ENCODE results near the gene FSD1L.

DNA sequence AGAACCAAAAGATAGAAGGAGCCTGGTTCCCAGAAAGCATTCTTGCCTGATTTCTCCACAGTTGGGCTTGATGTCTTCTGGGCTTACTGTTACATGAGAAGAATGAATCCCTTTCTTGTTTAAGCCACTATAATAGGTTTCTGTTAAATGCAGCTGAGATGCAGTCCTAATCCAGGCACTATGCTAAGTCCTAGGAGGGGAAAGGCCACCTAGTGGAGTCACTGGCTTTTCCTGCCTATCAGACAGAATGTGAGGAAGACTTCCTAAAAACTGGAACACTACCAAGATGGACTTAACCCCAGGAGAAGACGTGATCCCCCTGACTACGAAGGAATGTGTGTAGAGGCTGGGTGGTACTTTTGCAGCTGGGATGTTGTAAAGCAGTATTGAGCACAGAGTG lies 34.3 kb upstream of the FSD1L start:
- TF ChIP-seq, protein P1, sequence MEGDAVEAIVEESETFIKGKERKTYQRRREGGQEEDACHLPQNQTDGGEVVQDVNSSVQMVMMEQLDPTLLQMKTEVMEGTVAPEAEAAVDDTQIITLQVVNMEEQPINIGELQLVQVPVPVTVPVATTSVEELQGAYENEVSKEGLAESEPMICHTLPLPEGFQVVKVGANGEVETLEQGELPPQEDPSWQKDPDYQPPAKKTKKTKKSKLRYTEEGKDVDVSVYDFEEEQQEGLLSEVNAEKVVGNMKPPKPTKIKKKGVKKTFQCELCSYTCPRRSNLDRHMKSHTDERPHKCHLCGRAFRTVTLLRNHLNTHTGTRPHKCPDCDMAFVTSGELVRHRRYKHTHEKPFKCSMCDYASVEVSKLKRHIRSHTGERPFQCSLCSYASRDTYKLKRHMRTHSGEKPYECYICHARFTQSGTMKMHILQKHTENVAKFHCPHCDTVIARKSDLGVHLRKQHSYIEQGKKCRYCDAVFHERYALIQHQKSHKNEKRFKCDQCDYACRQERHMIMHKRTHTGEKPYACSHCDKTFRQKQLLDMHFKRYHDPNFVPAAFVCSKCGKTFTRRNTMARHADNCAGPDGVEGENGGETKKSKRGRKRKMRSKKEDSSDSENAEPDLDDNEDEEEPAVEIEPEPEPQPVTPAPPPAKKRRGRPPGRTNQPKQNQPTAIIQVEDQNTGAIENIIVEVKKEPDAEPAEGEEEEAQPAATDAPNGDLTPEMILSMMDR (conservative IDR thresholded peaks at IDR 0.05): peak; percentile 47; the same call in 1 of the 2 replicates
- TF ChIP-seq EZH2 (IDR thresholded peaks at IDR 0.05; ENCODE audit: low read depth): no peak

Measured in PC-9 (cell line).